NCI-H1694 treated with DMSO at 0.1 percent for 48 hours (cell line): ENCODE measurements around the gene MPDU1.
"Not testable (repeated sequence)": the region's sequence is repeated elsewhere in the genome, so short reads cannot be mapped to it uniquely, and the experiment has no call there.

Experiments used
- DNase-seq: peaks from one replicate; lab custom pipeline; 2025; lab: John Stamatoyannopoulos, UW

MPDU1 gene

GRCh38 chr17:7580604-7581575 is 2.8 kb upstream of the MPDU1 start:
- no peak for DNase-seq

DNA sequence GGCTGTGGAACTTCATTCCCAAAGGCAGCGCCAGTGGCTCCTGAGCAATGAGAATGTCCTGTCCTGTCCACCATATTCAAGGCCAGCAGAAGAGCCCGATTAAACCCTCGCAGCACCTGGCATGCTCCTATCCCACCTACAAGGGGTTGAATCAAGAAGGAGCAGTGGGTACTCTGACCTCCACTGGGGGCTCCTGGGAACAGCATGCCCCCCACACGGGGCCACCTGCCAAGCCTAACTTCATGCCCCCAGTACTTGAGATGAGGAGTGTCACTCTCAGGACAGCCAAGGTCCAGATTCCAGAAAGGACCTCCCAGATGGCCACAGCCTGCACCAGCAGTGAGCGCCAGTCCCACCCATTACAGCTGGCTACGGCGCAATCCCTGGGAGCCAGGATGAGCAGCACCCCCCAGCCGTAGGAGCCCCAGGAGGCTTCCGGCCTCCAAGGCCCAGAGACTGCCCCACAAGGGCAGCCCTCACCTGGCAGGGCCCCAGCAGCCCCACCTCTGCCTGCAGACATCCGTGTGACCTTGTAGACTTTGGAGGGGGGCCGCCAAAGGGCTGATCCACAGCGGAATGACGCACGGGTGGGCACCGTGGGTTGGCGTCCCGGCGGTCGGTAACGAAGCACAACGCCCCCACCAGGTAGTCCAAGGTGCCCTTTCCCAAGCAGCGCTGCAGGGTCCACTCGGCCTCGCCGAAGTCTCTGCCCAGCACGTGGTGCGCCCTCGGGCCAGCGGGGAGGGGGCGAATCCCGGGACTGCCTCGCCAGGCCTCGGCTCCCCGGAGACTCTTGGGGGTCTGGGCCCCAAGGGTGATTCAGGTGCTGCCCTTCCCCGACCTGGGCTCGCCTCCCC is 1.0 kb upstream of the MPDU1 start:
- no peak for DNase-seq

GRCh38 chr17:7586673-7587419 is 3.2 kb downstream of the MPDU1 start:
- DNase-seq: peak; percentile 46

GRCh38 chr17:7587420-7588151 is 3.9 kb downstream of the MPDU1 start:
- no peak for DNase-seq

GRCh38 chr17:7588553-7589203 is 5.0 kb downstream of the MPDU1 start:
- DNase-seq: no peak

DNA sequence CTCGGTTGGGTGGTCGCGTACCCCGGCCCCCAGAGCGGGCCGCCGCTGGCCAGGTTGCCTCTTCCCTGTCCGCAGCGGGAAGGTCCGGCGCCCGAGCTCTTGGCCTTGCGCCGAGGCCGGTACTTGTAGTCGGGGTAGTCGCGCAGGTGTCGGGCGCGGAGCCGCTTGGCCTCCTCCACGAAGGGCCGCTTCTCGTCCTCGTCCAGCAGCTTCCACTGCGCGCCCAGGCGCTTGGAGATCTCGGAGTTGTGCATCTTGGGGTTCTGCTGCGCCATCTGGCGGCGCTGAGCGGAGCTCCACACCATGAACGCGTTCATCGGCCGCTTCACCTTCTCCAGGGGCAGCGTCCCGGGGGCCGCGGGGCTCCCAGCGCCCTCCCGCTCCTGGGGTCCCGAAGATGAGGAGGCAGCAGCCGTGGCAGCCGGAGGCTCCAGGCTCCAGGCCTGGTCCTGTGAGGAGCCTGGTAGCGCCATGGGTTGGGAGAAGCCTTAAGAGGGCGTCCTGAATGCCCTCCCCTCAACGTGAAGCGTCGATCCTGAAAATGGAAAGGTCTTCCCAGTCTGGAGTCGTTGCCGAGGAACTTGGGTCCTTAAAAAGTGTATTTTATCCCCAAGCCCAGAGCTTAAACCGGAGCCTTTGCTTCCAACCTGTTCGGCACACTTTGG is 5.7 kb downstream of the MPDU1 start:
- DNase-seq: peak; percentile 17

GRCh38 chr17:7589891-7590691 is 6.4 kb downstream of the MPDU1 start, which contains the start of gene SOX15:
TSS of gene SOX15 (minus strand) at chr17:7590094. CDS start at chr17:7589676, 418 bp downstream.
- no peak for DNase-seq

- DNase-seq: no peak
Observed at GRCh38 chr17:7590743-7591142, 7.1 kb downstream of the MPDU1 start.

DNA sequence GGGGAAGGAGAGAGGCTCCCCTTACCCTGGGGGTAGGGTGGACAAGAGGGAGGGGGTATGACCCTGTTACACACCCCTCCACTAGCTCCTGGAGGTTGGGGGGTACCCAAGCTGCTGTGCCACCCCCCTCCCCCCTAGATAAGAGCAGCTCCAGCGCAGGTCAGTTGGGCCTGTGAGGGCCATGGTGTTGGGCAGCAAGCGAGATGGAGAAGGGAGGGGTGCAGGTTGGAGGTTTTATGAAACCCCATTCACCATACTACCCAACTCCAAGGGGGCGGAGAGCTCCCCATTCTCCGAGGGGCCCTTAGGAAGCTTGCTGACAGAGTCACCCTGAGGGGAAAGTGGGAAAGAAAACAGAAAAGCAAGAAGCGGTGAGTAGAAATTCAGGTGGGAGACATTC is 7.9 kb downstream of the MPDU1 start:
- no peak for DNase-seq

GRCh38 chr17:7592422-7593021 is 8.9 kb downstream of the MPDU1 start:
- DNase-seq: no peak

DNA sequence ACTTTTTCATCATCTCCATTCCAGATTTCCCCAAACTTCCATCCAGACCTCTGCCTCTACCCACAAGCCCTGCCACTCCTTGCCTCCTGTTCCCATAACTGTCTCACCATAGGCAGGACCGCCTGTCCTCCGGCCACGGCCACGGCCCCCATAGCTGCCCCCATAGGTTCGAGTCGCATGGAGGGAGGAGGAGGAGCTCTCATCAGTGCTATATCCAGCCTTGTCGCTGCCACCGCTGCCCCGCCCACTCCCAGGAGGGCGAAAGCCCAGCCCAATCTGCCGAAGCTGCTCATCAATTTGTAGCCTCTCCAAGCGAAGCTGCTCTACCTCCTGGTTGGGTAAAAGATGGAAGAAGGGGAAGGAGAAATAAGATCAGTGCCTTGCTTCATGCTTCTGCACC is 9.6 kb downstream of the MPDU1 start:
- DNase-seq: no peak

DNA sequence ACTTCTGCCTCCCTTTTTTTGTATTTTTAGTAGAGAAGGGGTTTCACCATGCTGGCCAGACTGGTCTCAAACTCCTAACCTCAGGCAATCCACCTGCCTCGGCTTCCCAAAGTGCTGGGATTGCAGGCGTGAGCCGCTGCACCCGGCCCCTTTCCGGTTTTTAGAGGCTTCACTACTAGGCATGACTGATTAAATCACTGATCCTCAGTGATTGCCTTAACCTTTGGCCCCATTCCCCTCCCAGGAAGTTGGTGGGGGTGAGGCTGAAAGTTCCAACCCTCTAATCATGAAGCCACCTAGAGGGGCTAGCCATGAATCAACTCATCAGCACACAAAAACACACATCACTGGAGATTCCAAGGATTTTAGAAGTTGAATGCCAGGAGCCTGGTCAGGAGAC is 13.9 kb downstream of the MPDU1 start:
- DNase-seq: not testable (repeated sequence)

GRCh38 chr17:7606280-7606679 is 22.6 kb downstream of the MPDU1 start:
- no peak for DNase-seq

DNA sequence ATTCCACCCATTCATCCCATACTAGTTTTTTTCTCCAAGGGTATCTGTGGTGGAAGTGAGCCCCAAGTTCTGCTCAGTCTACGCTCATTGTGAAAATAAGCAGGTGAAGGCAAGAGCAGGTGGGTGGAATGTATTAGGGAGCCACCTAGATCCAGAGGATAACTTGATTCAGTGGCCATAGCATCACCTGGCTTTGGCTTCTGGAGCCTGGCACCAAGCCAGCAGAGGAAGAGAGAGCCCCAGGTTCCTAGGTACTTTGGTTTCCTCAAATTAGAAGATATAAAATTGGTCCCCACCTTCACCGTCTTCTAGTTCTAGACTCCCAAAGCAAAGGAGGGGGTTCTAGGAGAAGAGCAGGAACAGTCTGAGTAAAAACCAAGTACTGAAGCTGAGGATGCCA is 27.0 kb downstream of the MPDU1 start:
- no peak for DNase-seq

- no peak for DNase-seq
Observed at GRCh38 chr17:7611635-7612293, 28.1 kb downstream of the MPDU1 start.

DNA sequence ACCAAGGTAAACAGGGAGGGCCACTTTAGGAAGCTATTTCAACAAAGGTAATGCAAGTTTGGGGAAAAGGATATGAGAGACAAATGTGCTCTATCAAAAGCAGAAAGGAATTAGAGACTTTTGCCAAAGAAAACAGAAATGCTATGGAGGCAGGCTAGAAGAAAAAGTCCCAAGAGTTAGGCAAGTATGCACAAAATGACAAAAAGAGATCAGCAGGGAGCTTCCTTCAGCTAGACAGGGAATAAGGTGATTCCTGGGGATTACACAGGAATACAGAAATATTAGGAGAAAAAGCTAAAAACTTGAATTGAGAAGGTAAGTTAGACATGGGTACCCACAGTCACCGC is 28.6 kb downstream of the MPDU1 start:
- DNase-seq: no peak

DNA sequence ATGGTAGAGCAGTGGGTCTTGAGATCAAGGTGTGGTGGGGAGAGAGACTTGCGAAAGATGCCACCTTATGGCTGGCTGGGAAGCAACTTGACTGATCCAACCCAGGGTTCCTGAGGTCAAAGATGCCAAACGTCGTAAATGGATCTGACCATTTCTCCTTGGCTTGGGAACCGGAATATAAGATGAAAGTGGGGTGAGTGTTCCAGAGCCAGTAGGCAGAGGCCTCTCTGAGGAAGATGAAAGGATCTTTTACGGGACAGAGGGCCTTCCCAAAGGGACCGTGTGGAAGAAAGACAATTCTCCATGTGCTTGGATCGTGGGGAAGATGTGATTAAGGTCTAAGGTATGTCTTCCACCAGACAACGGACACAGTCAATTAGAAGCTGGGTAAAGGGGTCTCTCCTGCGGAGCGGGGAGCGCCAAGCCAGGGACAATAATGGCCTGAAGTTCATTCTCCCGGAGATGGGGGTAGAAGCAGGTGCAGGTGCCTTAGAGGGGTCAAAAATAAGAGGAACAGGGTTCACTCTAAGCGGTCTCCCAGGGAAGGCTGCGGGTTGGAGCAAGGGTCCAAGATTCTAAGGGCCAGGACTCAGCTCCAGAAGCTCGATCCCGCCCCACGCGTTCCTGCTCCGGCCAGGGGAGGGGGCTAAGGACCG is 30.2 kb downstream of the MPDU1 start:
- no peak for DNase-seq
